Body of pancreas (tissue), 4 donors: ENCODE results near the gene HPN.

Experiments used
- CTCF ChIP-seq, 7 experiments: fragments of 450-650 bp in 4 of 7; fragments of 200-600 bp in 3 of 7; sonication (generic) in 3 of 7; IDR thresholded peaks; one replicate each; pipeline ENCODE4 v1.5.1; 2016 to 2019; ENCODE audit warnings: antibody characterized with exemption in 7 of 7
- POLR2A ChIP-seq, 3 donors: fragments of 450-650 bp; IDR thresholded peaks; one replicate each; pipeline ENCODE4 v1.6.1; 2016; ENCODE audit warnings: antibody characterized with exemption in 3 of 3, mild to moderate bottlenecking in 2 of 3

DNA sequence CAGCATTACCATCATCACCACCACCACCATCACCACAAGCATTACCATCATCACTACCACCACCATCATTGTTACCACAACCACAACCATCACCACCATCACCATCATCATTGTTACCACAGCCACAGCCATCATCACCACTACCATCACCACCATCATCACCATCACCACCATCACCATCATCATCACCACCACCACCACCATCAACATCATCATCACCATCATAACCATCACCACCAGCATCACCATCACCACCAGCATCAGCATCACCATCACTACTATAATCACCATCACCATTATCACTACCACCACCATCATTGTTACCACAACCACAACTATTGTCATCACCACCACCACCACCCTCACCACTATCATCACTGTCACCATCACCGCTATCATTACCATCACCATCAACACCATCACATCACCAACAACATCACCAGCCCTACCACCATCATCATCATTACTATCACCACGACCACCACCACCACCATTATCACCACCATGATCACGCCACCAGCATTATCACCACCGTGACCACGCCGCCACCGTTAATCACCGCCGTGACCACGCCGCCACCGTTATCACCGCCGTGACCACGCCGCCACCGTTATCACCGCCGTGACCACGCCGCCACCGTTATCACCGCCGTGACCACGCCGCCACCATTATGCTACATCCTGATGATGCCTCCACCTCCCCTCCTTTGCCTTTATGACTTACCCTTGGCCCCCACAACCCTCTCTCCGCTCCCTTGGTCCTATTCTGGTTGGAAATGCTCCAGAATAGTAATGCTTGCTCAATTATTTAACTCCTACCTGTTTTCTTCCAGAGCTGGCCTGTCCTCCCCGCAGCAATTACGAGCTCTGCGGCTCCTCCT is 64.1 kb downstream of the HPN start:
- TF ChIP-seq CTCF (IDR thresholded peaks at IDR 0.05) (no peak), POLR2A (IDR thresholded peaks at IDR 0.05) (no peak)
